H1 (cell line): ENCODE data around the gene DPP4. TPM values are rescaled to one million over a fixed set of nuclear protein-coding genes. Genes with fewer than 3 reads are reported as not detected.

Experiments
- CTCF ChIA-PET: fragments of 300-600 bp; sonication (Branson Sonifier 250); formaldehyde crosslinking; loops from one replicate; lab custom pipeline; 2021; ENCODE audit not compliant: partially characterized antibody; lab: Charles Lee
- POLR2A ChIA-PET: fragments of 300-600 bp; sonication (Branson Sonifier 250); formaldehyde crosslinking; loops from one replicate; lab custom pipeline; 2021; ENCODE audit warnings: inconsistent platforms; ENCODE audit not compliant: partially characterized antibody; lab: Charles Lee
- DNase-seq, 2 experiments: peaks; one replicate each; pipeline versions ENCODE4 v3.0.0 to v3.0.0-alpha.2; 2010 to 2022; ENCODE audit warnings: low spot score in 2 of 2, low read depth in 1 of 2, mixed read lengths in 1 of 2
- FAIRE-seq: peaks from 2 replicates; lab custom pipeline; 2011; peaks lifted over from hg19 to GRCh38; lab: Jason Lieb, UNC
- H2AFZ ChIP-seq: 2 replicates; pipeline ENCODE4 v1.8.1; 2012; ENCODE audit warnings: low read length, inconsistent platforms
- H2AK5ac ChIP-seq: 2 replicates; pipeline ENCODE4 v1.6.1; 2013; ENCODE audit warnings: low read depth, low read length
- H2BK120ac ChIP-seq: replicated peaks from 2 replicates; pipeline ENCODE3; 2013; ENCODE audit warnings: low read depth, low read length, inconsistent platforms
- H2BK12ac ChIP-seq: 2 replicates; pipeline ENCODE4 v1.6.1; 2013; ENCODE audit warnings: low read depth, low read length
- H2BK15ac ChIP-seq: 2 replicates; pipeline ENCODE4 v1.6.1; 2013; ENCODE audit warnings: low read length
- H2BK20ac ChIP-seq: 2 replicates; pipeline ENCODE4 v1.6.1; 2013; ENCODE audit warnings: low read length
- H2BK5ac ChIP-seq: 2 replicates; pipeline ENCODE4 v1.6.1; 2013; ENCODE audit warnings: low read depth, low read length
- H3K14ac ChIP-seq: 2 replicates; pipeline ENCODE4 v1.6.1; 2013; ENCODE audit warnings: inconsistent platforms; ENCODE audit not compliant: insufficient read length
- H3K18ac ChIP-seq: 2 replicates; pipeline ENCODE4 v1.6.1; 2013; ENCODE audit warnings: low read length; ENCODE audit errors: extremely low read depth
- H3K23ac ChIP-seq: 2 replicates; pipeline ENCODE4 v1.6.1; 2013; ENCODE audit warnings: inconsistent platforms; ENCODE audit not compliant: insufficient read length
- H3K23me2 ChIP-seq: 2 replicates; pipeline ENCODE4 v1.6.1; 2013; ENCODE audit warnings: low read depth, low read length
- H3K27ac ChIP-seq: 2 replicates; pipeline ENCODE4 v1.6.1; 2011; ENCODE audit warnings: low read depth, low read length, inconsistent platforms
- H3K27me3 ChIP-seq, 4 experiments: replicated peaks in 1 of 4; 1 replicate in 1 of 4; 2 replicates in 3 of 4; pipeline versions ENCODE4 v1.6.1 to v1.8.1; 2011 to 2013; ENCODE audit warnings: low read length in 3 of 4, mild to moderate bottlenecking in 3 of 4, inconsistent platforms in 2 of 4, mixed read lengths in 2 of 4, moderate library complexity in 1 of 4; ENCODE audit not compliant: control insufficient read depth in 3 of 4, insufficient read depth in 3 of 4; ENCODE audit errors: extremely low read depth in 1 of 4
- H3K36me3 ChIP-seq, 4 experiments: 2 replicates each; pipeline versions ENCODE4 v1.6.1 to v1.8.1; 2011 to 2013; ENCODE audit warnings: mild to moderate bottlenecking in 4 of 4, low read length in 3 of 4, moderate library complexity in 2 of 4, control low read depth in 1 of 4, inconsistent platforms in 1 of 4; ENCODE audit not compliant: insufficient read depth in 4 of 4, control insufficient read depth in 2 of 4
- H3K4ac ChIP-seq: replicated peaks from 2 replicates; pipeline ENCODE3; 2013; ENCODE audit warnings: low read length, low read depth, mixed read lengths, inconsistent platforms; ENCODE audit not compliant: insufficient read length
- H3K4me1 ChIP-seq, 4 experiments: replicated peaks in 1 of 4; 1 replicate in 1 of 4; 2 replicates in 3 of 4; pipeline versions ENCODE4 v1.6.1 to v1.8.1; 2011 to 2013; ENCODE audit warnings: low read length in 3 of 4, inconsistent platforms in 2 of 4, mixed read lengths in 1 of 4; ENCODE audit not compliant: insufficient read depth in 4 of 4, control insufficient read depth in 3 of 4
- H3K4me2 ChIP-seq, 2 experiments: 2 replicates each; pipeline versions ENCODE4 v1.6.1 to v1.8.1; 2011 to 2013; ENCODE audit warnings: low read depth in 2 of 2, low read length in 2 of 2, control low read depth in 1 of 2, inconsistent platforms in 1 of 2, mild to moderate bottlenecking in 1 of 2; ENCODE audit not compliant: insufficient read depth in 1 of 2
- H3K4me3 ChIP-seq, 4 experiments: fragments of 200-600, 300-600 bp in 1 of 4; sonication (generic), shearing (Covaris generic), sonication (Bioruptor Twin) in 1 of 4; 2 replicates each; pipeline versions ENCODE4 v1.5.1 to v1.8.1; 2011 to 2016; ENCODE audit warnings: low read length in 4 of 4, low read depth in 3 of 4, control low read depth in 2 of 4, inconsistent platforms in 2 of 4, mild to moderate bottlenecking in 2 of 4, mixed read lengths in 1 of 4, moderate library complexity in 1 of 4; ENCODE audit not compliant: insufficient read depth in 2 of 4; ENCODE audit errors: extremely low read depth in 1 of 4
- H3K56ac ChIP-seq: replicated peaks from 2 replicates; pipeline ENCODE3; 2013; ENCODE audit warnings: low read depth, mild to moderate bottlenecking, mixed read lengths, low read length, inconsistent platforms; ENCODE audit not compliant: insufficient read length
- H3K79me1 ChIP-seq: 2 replicates; pipeline ENCODE4 v1.6.1; 2013; ENCODE audit warnings: low read depth, low read length, control low read depth
- H3K79me2 ChIP-seq, 2 experiments: 2 replicates each; pipeline versions ENCODE4 v1.6.1 to v1.8.1; 2012 to 2013; ENCODE audit warnings: low read length in 2 of 2, mild to moderate bottlenecking in 2 of 2, inconsistent platforms in 1 of 2; ENCODE audit not compliant: insufficient read depth in 2 of 2, control insufficient read depth in 1 of 2
- H3K9ac ChIP-seq, 4 experiments: replicated peaks in 1 of 4; 1 replicate in 1 of 4; 2 replicates in 3 of 4; pipeline versions ENCODE4 v1.6.1 to v1.8.1; 2011 to 2013; ENCODE audit warnings: low read depth in 3 of 4, low read length in 3 of 4, control low read depth in 2 of 4, mild to moderate bottlenecking in 2 of 4, moderate library complexity in 2 of 4, inconsistent platforms in 1 of 4; ENCODE audit errors: extremely low read depth in 1 of 4
- H3K9me3 ChIP-seq, 2 experiments: 2 replicates each; pipeline versions ENCODE4 v1.6.1 to v1.8.1; 2012 to 2013; ENCODE audit warnings: mild to moderate bottlenecking in 2 of 2, moderate library complexity in 2 of 2, control low read depth in 1 of 2, inconsistent platforms in 1 of 2, low read depth in 1 of 2, low read length in 1 of 2, mixed read lengths in 1 of 2; ENCODE audit not compliant: insufficient read depth in 2 of 2
- H4K20me1 ChIP-seq, 2 experiments: replicated peaks in 1 of 2; 2 replicates each; pipeline versions ENCODE3 to v1.8.1; 2011 to 2013; ENCODE audit warnings: inconsistent platforms in 2 of 2, low read length in 2 of 2, mild to moderate bottlenecking in 1 of 2; ENCODE audit not compliant: insufficient read depth in 2 of 2, control insufficient read depth in 1 of 2
- H4K5ac ChIP-seq: 2 replicates; pipeline ENCODE4 v1.6.1; 2013; ENCODE audit warnings: low read length, low read depth, mixed read lengths, inconsistent platforms; ENCODE audit not compliant: insufficient read length
- H4K8ac ChIP-seq: 2 replicates; pipeline ENCODE4 v1.8.0; 2013; ENCODE audit warnings: mild to moderate bottlenecking, moderate library complexity, low read length, inconsistent platforms; ENCODE audit not compliant: insufficient read depth; ENCODE audit errors: extremely low read depth
- H4K91ac ChIP-seq: replicated peaks from 2 replicates; pipeline ENCODE3; 2013; ENCODE audit warnings: low read length, mixed read lengths, inconsistent platforms; ENCODE audit not compliant: insufficient read length
- BACH1 ChIP-seq: IDR thresholded peaks from 2 replicates; pipeline ENCODE4 v1.6.1; 2012; ENCODE audit warnings: low read length, improper control_type of control experiment
- CHD1 ChIP-seq: IDR thresholded peaks from 2 replicates; pipeline ENCODE4 v1.6.1; 2012; ENCODE audit warnings: low read depth, low read length, improper control_type of control experiment
- CHD2 ChIP-seq: IDR thresholded peaks from 2 replicates; pipeline ENCODE4 v1.6.1; 2012; ENCODE audit warnings: low read length, improper control_type of control experiment
- CTBP2 ChIP-seq: IDR thresholded peaks from 2 replicates; pipeline ENCODE4 v1.7.0; 2011; ENCODE audit warnings: borderline replicate concordance, mild to moderate bottlenecking, moderate library complexity, mixed read lengths, low read length; ENCODE audit not compliant: insufficient read depth, insufficient read length
- EP300 ChIP-seq, 2 experiments: IDR thresholded peaks; 1 replicate in 1 of 2; 2 replicates in 1 of 2; pipeline ENCODE4 v1.6.1; 2011 to 2012; ENCODE audit warnings: low read depth in 2 of 2, low read length in 2 of 2, mild to moderate bottlenecking in 2 of 2, borderline replicate concordance in 1 of 2, inconsistent platforms in 1 of 2, moderate library complexity in 1 of 2
- JUN ChIP-seq: IDR thresholded peaks from 2 replicates; pipeline ENCODE4 v1.6.1; 2011; ENCODE audit warnings: low read depth, mild to moderate bottlenecking, improper control_type of control experiment, low read length
- PHF8 ChIP-seq: fragments of 200-600 bp; sonication (generic); conservative IDR thresholded peaks from 2 replicates; pipeline ENCODE4 v1.7.1; 2012; ENCODE audit warnings: low read depth, mild to moderate bottlenecking, inconsistent platforms, low read length, moderate library complexity
- POLR2A ChIP-seq, 2 experiments: IDR thresholded peaks; 1 replicate in 1 of 2; 2 replicates in 1 of 2; pipeline ENCODE4 v1.6.1; 2011; ENCODE audit warnings: low read depth in 2 of 2, low read length in 2 of 2, mild to moderate bottlenecking in 2 of 2; ENCODE audit errors: control extremely low read depth in 1 of 2
- RFX5 ChIP-seq: IDR thresholded peaks from 2 replicates; pipeline ENCODE4 v1.6.1; 2011; ENCODE audit warnings: low read depth, low read length, improper control_type of control experiment, borderline replicate concordance
- SAP30 ChIP-seq: fragments of 300-600 bp; sonication (generic); IDR thresholded peaks from 2 replicates; pipeline ENCODE4 v1.7.1; 2012; ENCODE audit warnings: low read length, moderate library complexity, mild to moderate bottlenecking, inconsistent platforms; ENCODE audit not compliant: insufficient read depth, insufficient replicate concordance
- SUZ12 ChIP-seq: fragments of 200-600 bp; sonication (generic); IDR thresholded peaks from 2 replicates; pipeline ENCODE4 v1.6.1; 2012; ENCODE audit warnings: mild to moderate bottlenecking, inconsistent platforms, low read length, moderate library complexity, mixed read lengths
- WGBS, 2 experiments: shearing (Covaris generic) in 1 of 2; methylation state at CpG; one replicate each; pipeline versions ENCODE4 v1.1.6 to v1.1.7; 2013 to 2015; ENCODE audit warnings: low lambda C conversion rate in 2 of 2, mixed read lengths in 2 of 2, inconsistent platforms in 1 of 2, low coverage in 1 of 2, missing lambda C conversion rate in 1 of 2; ENCODE audit not compliant: insufficient replicate concordance in 2 of 2, insufficient coverage in 1 of 2, insufficient read length in 1 of 2; ENCODE audit errors: extremely low coverage in 1 of 2, missing lambda C conversion rate in 1 of 2; 5-methylcytosine and 5-hydroxymethylcytosine counted together
- polyA plus RNA-seq, 7 experiments: library from polyadenylated mRNA; depleted of rRNA in 3 of 7; stranded (reverse) in 5 of 7; unstranded in 2 of 7; fragments of >200 nt in 5 of 7; fragments of 200-250 nt in 2 of 7; gene quantifications; 1 replicate in 5 of 7; 2 replicates in 1 of 7; 4 replicates in 1 of 7; pipeline versions ENCODE4 v1.2.1 to v1.2.3, GENCODE V29; 2011 to 2013; ENCODE audit warnings: missing spikeins in 2 of 7, mixed read lengths in 2 of 7
- total RNA-seq: library from RNA; stranded (reverse); fragmentation: NEBNext Ultra II Directional; extraction: Animal tissue kit (Norgen Biotek cat#: 25700); gene quantifications from 2 replicates; pipeline ENCODE4 v1.2.1, GENCODE V29; 2021
- TF ChIP-seq, protein P1 (sequence below): IDR thresholded peaks from 2 replicates; pipeline ENCODE4 v1.6.1; 2011; ENCODE audit warnings: low read length, improper control_type of control experiment

DPP4 gene
- total and polyA plus RNA-seq, 2 of the 8 experiments (the other 6 are each of a cell fraction or from before 2014, with no cell fraction given): 1.3 to 3.1 TPM

DNA sequence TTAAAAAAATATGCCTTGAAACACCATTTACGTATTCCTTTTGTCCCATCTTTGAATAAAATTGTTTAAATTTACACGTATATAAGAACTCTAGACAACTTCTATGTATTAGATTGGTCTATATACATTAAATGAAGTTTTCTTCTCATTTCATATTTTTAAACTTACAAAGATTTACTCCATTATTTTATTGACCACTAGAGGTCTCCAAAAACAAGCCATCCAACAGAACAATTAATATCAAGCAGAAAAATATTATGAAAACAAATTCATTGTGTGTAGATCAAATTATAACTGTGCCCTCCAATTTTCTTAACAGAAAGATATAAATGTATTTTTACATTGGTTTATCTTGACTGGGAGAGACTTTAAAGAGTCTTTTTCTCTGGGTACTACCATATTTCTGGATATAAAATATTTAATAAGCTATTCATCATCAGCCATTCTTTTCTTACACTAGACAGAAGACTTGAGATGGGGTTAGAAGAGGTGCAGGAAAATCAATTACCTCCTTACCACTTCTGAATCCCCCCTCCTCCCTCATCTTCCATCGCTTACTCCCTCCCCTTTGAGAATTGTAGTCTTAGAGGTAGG lies 66.5 kb downstream of the DPP4 start:
- Histone ChIP-seq H3K4me1 (peaks cover 0 to 5% (median 2%) of the 10 kb centered on the region in 4 experiments; a peak in 2 of 7 replicates), H3K4ac (no peak overlapping the region), H4K91ac (no peak overlapping the region), H3K18ac (no peak overlapping the region), H3K14ac (no peak overlapping the region), H3K36me3 (no peaks in the 10 kb centered on the region), H3K4me3 (no peak overlapping the region), H2BK12ac (no peak overlapping the region), H3K9ac (no peak overlapping the region), H3K27me3 (no peaks in the 10 kb centered on the region), H2BK120ac (no peak overlapping the region), H3K9me3 (no peaks in the 10 kb centered on the region), H2AFZ (no peak overlapping the region), H4K8ac (no peak overlapping the region), H4K20me1 (no peaks in the 10 kb centered on the region), H3K4me2 (no peak overlapping the region), H2AK5ac (no peak overlapping the region), H3K79me2 (no peaks in the 10 kb centered on the region), H3K23me2 (no peaks in the 10 kb centered on the region), H3K23ac (no peak overlapping the region), H2BK15ac (no peak overlapping the region), H2BK5ac (no peak overlapping the region), H3K56ac (no peak overlapping the region), H3K27ac (no peak overlapping the region), H4K5ac (no peak overlapping the region), H2BK20ac (no peak overlapping the region), H3K79me1 (no peaks in the 10 kb centered on the region)
- FAIRE-seq: no peak
- DNase-seq: no peak
- 79% methylated on average over 3 of the region's 3 CpGs; no CpG with 5 or more reads in 1 of the 2 experiments for WGBS, 2 experiments
- ChIA-PET CTCF (interaction anchor here (0.7 to 1.2 kb wide), 9 partner anchors 9 to 85 kb away, joined by 3 to 5 read pairs (median 3); no protein-coding TSS in a partner anchor), POLR2A (no interaction called here)
- TF ChIP-seq JUN (no peak), PHF8 (no peak), CHD1 (no peak), CHD2 (no peak), BACH1 (no peak), SAP30 (no peak), SUZ12 (no peak), EP300 (IDR thresholded peaks at IDR 0.05; ENCODE audit: borderline replicate concordance in 1 of 2, low read depth in 2 of 2, low read length in 2 of 2) (no peak), RFX5 (no peak), POLR2A (IDR thresholded peaks at IDR 0.05; ENCODE audit: control extremely low read depth in 1 of 2, low read depth in 2 of 2, low read length in 2 of 2) (no peak), CTBP2 (no peak)
- TF ChIP-seq, protein P1, sequence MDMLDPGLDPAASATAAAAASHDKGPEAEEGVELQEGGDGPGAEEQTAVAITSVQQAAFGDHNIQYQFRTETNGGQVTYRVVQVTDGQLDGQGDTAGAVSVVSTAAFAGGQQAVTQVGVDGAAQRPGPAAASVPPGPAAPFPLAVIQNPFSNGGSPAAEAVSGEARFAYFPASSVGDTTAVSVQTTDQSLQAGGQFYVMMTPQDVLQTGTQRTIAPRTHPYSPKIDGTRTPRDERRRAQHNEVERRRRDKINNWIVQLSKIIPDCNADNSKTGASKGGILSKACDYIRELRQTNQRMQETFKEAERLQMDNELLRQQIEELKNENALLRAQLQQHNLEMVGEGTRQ: no peak
